Measurements from ENCODE around the gene SYNE1. TPM values are rescaled to one million over a fixed set of nuclear protein-coding genes. Genes with fewer than 3 reads are reported as not detected.

Gene SYNE1
- total RNA-seq, 1 donor from 2014 or later: 316 TPM

DNA sequence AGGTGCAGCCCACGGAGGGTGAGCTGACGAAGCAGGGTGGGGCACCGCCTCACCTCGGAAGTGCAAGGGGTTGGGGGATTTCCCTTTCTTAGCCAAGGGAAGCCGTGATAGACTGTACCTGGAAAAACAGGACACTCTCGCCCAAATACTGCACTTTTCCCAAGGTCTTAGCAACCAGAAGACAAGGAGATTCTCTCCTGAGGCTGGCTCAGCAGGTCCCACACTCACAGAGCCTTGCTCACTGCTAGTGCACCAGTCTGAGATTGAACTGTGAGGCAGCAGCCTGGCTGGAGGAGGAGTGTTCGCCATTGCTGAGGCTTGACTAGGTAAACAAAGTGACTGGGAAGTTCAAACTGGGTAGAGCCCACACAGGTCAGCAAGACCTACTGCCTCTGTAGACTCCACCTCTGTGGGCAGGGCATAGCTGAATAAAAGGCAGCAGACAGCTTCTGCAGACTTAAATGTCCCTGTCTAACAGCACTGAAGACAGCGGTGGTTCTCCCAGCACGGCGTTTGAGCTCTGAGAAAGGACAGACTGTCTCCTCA is 28.0 kb downstream of the SYNE1 start:
- no peak for DNase-seq

DNA sequence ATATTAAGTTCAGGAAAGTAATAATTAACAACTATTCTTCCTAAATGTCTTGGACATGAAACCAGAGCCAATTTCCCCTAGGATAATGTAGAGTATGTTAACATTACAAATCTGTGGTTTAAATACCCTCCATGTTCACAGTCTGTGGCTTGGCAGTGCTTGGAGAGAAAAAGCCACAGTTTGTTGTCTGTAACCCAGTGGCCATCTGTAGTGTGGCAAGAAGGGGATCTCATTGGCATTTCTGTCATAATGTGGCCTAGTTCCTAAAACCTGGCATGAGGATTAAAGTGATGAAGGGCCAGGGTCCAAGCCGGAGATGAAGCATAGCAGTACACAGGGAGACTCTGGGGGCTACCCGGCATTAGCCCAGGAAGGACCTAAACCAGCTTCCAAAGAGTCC is 31.2 kb downstream of the SYNE1 start:
- no peak for DNase-seq

GRCh38 chr6:152605342-152605741 is 31.8 kb downstream of the SYNE1 start:
- DNase-seq: no peak

GRCh38 chr6:152603911-152604310 is 33.3 kb downstream of the SYNE1 start:
- DNase-seq: no peak

DNA sequence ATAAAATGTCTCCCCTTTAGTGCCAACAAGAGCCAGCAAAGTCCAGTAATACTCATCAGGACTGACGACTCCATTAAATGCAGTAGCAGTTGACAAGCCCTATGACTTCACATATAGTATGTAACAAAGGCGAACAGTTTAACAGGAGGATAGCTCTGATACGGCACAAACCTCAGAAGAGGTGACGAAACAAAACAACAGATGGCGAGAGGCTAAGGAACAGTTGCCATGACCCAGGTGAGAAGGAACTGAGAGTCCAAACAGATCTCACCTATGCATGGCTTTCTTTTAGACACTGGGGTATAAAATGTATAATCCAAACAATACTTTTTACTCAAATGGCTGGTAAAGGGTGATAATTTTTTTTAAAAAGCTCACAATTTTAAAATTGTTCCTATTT is 37.1 kb downstream of the SYNE1 start:
- no peak for DNase-seq

GRCh38 chr6:152598901-152599537 is 38.1 kb downstream of the SYNE1 start:
- DNase-seq: no peak

DNA sequence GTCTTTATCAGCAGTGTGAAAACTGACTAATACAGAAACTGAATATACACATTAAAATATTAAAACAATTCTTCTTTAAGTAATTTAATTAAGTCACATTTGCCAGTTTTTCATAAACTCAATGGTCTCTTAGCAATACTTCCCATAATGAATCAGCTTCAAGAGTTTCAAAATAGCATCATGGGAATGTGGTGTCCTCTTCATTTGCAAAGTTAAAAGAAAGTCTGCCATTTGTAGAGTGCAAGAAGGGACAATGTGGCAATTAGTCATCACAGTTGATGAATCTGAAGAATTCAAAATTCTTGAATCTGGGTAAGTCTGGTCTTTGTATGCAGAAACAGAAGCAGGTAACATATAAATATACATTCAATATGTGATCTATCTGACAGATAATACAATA is 38.7 kb downstream of the SYNE1 start:
- DNase-seq: no peak

- no peak for DNase-seq
These were observed 40.4 kb downstream of the SYNE1 start for GRCh38 chr6:152596726-152597125.

- DNase-seq: no peak
These were observed 41.7 kb downstream of the SYNE1 start for GRCh38 chr6:152595499-152595898.

DNA sequence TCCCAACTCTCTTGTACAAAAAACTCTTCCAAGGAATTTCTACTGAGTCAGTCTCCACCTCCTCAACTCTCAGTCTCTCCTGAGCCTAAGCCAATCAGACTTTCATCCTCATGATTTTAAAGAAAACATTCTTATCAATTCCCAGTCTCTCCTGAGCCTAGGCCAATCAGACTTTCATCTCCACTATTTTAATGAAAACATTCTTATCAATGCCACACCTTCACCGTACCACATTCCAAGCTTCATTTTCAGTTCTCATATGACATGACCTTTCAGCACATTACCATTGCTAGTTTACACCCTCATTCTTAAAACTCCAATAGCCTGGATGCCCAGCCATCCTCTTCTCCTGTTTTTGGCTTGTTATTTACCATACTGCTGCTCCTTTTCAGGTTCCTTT is 42.5 kb downstream of the SYNE1 start:
- no peak for DNase-seq

- DNase-seq: no peak
These were observed 48.7 kb downstream of the SYNE1 start for GRCh38 chr6:152588456-152588855.

DNA sequence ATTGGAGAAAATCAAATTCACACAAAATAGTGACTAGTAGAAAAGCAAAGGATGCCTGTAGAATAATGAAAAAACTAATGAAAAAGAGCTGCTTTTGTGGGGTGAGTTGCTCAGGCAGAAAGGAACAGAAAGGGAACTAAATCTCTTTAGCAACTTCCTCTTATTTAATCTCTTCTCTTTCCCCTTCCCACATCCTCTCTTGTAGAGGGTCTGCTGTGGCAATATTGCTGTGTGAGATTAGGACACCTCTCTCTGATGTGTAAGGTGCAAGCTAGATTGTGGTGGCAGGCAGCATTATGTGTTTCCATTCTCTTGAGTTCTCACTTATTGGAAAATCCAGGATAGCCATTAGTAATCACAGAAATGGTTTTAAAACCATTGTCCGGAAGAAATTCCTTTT is 49.7 kb downstream of the SYNE1 start:
- no peak for DNase-seq

- no peak for DNase-seq
These were observed 51.9 kb downstream of the SYNE1 start for GRCh38 chr6:152585236-152585635.

- DNase-seq: no peak
These were observed 53.3 kb downstream of the SYNE1 start for GRCh38 chr6:152583888-152584287.

GRCh38 chr6:152576525-152576924 is 60.6 kb downstream of the SYNE1 start:
- no peak for DNase-seq

- DNase-seq: no peak
These were observed 61.5 kb downstream of the SYNE1 start for GRCh38 chr6:152575621-152576150.

DNA sequence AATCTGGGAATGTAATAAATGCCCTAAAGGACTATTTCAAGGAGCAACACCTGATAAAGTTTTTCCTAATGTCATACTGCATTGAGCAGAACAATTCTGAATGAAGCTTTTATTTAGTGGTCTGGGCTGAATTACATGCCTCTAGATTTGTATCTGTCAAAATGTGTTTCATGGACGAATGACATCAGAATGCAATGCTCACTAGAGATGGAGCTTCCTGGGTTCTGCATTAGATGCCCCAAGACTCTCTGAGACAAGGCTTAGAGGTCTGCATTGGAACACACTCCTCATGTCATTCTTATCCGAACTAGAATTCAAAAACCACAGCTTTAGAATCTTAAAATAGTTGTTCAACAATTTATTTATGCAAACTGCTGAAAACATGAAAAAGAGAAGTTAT is 62.0 kb downstream of the SYNE1 start:
- no peak for DNase-seq

DNA sequence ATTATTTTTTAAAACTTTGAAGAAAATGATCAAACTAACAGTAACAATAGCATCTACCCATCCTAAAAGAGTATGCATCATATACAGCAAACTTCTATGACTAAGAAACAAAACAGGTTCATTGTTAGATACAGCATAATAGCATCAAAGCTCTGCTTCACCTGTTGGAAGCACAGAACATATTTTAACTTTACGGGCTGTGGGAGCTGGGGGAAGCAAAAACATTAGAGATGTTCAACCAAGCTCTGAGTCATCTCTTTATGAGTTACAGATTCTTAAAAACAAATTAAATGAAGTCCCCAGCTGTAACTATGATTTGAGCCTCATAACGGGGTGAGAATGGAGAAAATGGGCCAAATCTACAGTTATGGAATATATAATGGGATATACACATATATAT is 63.4 kb downstream of the SYNE1 start:
- no peak for DNase-seq

GRCh38 chr6:152572338-152573088 is 64.6 kb downstream of the SYNE1 start:
- DNase-seq: no peak

- no peak for DNase-seq
These were observed 65.2 kb downstream of the SYNE1 start for GRCh38 chr6:152571943-152572337.

GRCh38 chr6:152571089-152571488 is 66.1 kb downstream of the SYNE1 start:
- DNase-seq: no peak

- no peak for DNase-seq
These were observed 70.9 kb downstream of the SYNE1 start for GRCh38 chr6:152566103-152566875.

DNA sequence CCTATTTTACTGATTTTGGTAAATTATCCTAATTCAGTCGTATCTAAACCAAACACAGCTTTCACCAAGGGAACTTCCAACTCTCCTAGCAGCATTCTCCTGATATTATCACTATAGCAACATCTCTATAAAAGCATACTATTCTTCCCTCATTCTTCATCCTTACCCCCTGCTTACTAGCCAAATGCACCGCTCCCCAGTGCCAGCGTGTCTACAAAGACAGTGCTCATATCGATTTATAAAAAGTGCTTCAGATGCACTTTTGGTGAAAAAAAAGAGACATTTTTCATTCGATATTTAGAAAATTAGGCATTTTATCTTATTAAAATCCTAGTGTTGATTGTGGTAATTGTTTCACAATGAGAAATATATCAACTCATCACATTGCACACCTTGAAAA is 74.0 kb downstream of the SYNE1 start:
- no peak for DNase-seq

Data from occipital lobe (tissue), 2 donors.